HepG2 (cell line): Measurements from ENCODE around the gene TRAPPC12. TPM values are rescaled to one million over a fixed set of nuclear protein-coding genes. Genes with fewer than 3 reads are reported as not detected.

Experiments used
- ATAC-seq: fragments of 200-7000 bp; cut with Tn5 transposase; 3 replicates; pipeline ENCODE4 v1.9.1; 2020; ENCODE audit warnings: mild to moderate bottlenecking, moderate library complexity
- BruUV-seq: library from RNA; stranded (reverse); fragments of 400-500 nt; replicated peaks from 2 replicates; lab custom pipeline; 2021; lab: Mats Ljungman, UMichigan
- CTCF ChIA-PET: fragments of 300-600 bp; formaldehyde crosslinking; extraction: SDS; loops from one replicate; lab custom pipeline; 2021; ENCODE audit warnings: low total read pairs, inconsistent platforms, low intra/inter-chr PET ratio; lab: Yijun Ruan, JAX
- POLR2A ChIA-PET: fragments of 350-600 bp; sonication (Branson Sonifier 250); formaldehyde crosslinking; loops from one replicate; lab custom pipeline; 2020; ENCODE audit warnings: antibody characterized with exemption, inconsistent platforms; lab: Yijun Ruan, JAX
- DNase-seq: peaks from one replicate; pipeline ENCODE4 v3.0.0-alpha.2; 2015; ENCODE audit warnings: low spot score
- FAIRE-seq: peaks from 3 replicates; lab custom pipeline; 2011; peaks lifted over from hg19 to GRCh38; lab: Jason Lieb, UNC
- H2AFZ ChIP-seq: one replicate; pipeline ENCODE4 v1.6.1; 2011; ENCODE audit warnings: low read length, inconsistent platforms
- H3K27ac ChIP-seq: fragments of 300-600 bp; 3 replicates; pipeline ENCODE4 v1.8.0; 2011; ENCODE audit warnings: mixed run types, mild to moderate bottlenecking, mixed read lengths, low read length, inconsistent platforms; ENCODE audit not compliant: insufficient read depth; ENCODE audit errors: extremely low read length
- H3K27me3 ChIP-seq, 2 experiments: fragments of 200-600 bp in 1 of 2; 2 replicates in 1 of 2; 3 replicates in 1 of 2; pipeline versions ENCODE4 v1.6.0 to v1.8.0; 2011; ENCODE audit warnings: low read length in 2 of 2, mild to moderate bottlenecking in 2 of 2, moderate library complexity in 2 of 2, inconsistent platforms in 1 of 2; ENCODE audit not compliant: insufficient read depth in 2 of 2, control insufficient read depth in 1 of 2
- H3K36me3 ChIP-seq, 2 experiments: fragments of 200-600 bp in 1 of 2; replicated peaks in 1 of 2; 2 replicates in 1 of 2; 3 replicates in 1 of 2; pipeline versions ENCODE4 v1.5.1 to v1.8.0; 2011; ENCODE audit warnings: low read length in 2 of 2, inconsistent platforms in 1 of 2; ENCODE audit not compliant: insufficient read depth in 2 of 2, control insufficient read depth in 1 of 2
- H3K4me1 ChIP-seq: 2 replicates; pipeline ENCODE4 v1.5.1; 2012; ENCODE audit warnings: low read length, inconsistent platforms; ENCODE audit not compliant: insufficient read depth
- H3K4me2 ChIP-seq: 2 replicates; pipeline ENCODE4 v1.6.0; 2011; ENCODE audit warnings: low read depth, low read length, inconsistent platforms
- H3K4me3 ChIP-seq, 3 experiments: fragments of 200-600 bp in 1 of 3; sonication (generic), shearing (Covaris generic) in 1 of 3; replicated peaks in 1 of 3; 2 replicates each; pipeline ENCODE4 v1.5.1; 2011 to 2016; ENCODE audit warnings: low read length in 3 of 3, inconsistent platforms in 2 of 3, low read depth in 2 of 3, mild to moderate bottlenecking in 2 of 3, control low read depth in 1 of 3, mixed read lengths in 1 of 3; ENCODE audit not compliant: insufficient read depth in 1 of 3
- H3K79me2 ChIP-seq: one replicate; pipeline ENCODE4 v1.6.1; 2011; ENCODE audit warnings: low read length, inconsistent platforms; ENCODE audit not compliant: insufficient read depth
- H3K9ac ChIP-seq: 2 replicates; pipeline ENCODE4 v1.6.0; 2011; ENCODE audit warnings: mild to moderate bottlenecking, low read depth, low read length, inconsistent platforms; ENCODE audit not compliant: insufficient read depth
- H3K9me3 ChIP-seq: 2 replicates; pipeline ENCODE4 v1.5.1; 2012; ENCODE audit warnings: mild to moderate bottlenecking, low read length
- H4K20me1 ChIP-seq: 2 replicates; pipeline ENCODE4 v1.6.0; 2011; ENCODE audit warnings: inconsistent platforms, mild to moderate bottlenecking, low read length, moderate library complexity; ENCODE audit not compliant: insufficient read depth
- ATF5 ChIP-seq: sonication (generic); formaldehyde crosslinking; IDR thresholded peaks from 2 replicates; pipeline ENCODE4 v1.4.0; 2020; ENCODE audit warnings: mild to moderate bottlenecking, low read depth, missing genetic modification reagents
- ATM ChIP-seq: fragments of 450-650 bp; IDR thresholded peaks from 2 replicates; pipeline ENCODE4 v1.7.1; 2017; ENCODE audit warnings: mild to moderate bottlenecking, borderline replicate concordance
- GTF2F1 ChIP-seq: fragments of 150-350 bp; IDR thresholded peaks from 2 replicates; pipeline ENCODE4 v1.6.1; 2014; ENCODE audit warnings: low read length
- MBNL3 ChIP-seq: fragments of 250-450 bp; sonication (Bioruptor Pico); conservative IDR thresholded peaks from 2 replicates; pipeline ENCODE4 v1.8.0; 2022; ENCODE audit warnings: mild to moderate bottlenecking, inconsistent platforms
- SMAD1 ChIP-seq: sonication (generic); formaldehyde crosslinking; IDR thresholded peaks from 2 replicates; pipeline ENCODE4 v1.4.0; 2020; ENCODE audit warnings: missing genetic modification reagents, low read depth, mild to moderate bottlenecking, borderline replicate concordance
- SNAI1 ChIP-seq: sonication (generic); formaldehyde crosslinking; IDR thresholded peaks from 2 replicates; pipeline ENCODE4 v1.5.0; 2020; ENCODE audit warnings: mild to moderate bottlenecking, missing genetic modification reagents, borderline replicate concordance
- SP2 ChIP-seq: sonication (generic); formaldehyde crosslinking; IDR thresholded peaks from 2 replicates; pipeline ENCODE4 v1.5.1; 2020; ENCODE audit warnings: mild to moderate bottlenecking, missing genetic modification reagents
- ZNF180 ChIP-seq: sonication (generic); formaldehyde crosslinking; IDR thresholded peaks from 2 replicates; pipeline ENCODE4 v1.4.0; 2020; ENCODE audit warnings: low read depth, missing genetic modification reagents, borderline replicate concordance
- ZNF224 ChIP-seq: sonication (generic); formaldehyde crosslinking; IDR thresholded peaks from 2 replicates; pipeline ENCODE4 v1.5.0; 2020; ENCODE audit warnings: mild to moderate bottlenecking, missing genetic modification reagents
- ZNF276 ChIP-seq: sonication (generic); formaldehyde crosslinking; IDR thresholded peaks from 2 replicates; pipeline ENCODE4 v1.4.0; 2020; ENCODE audit warnings: mild to moderate bottlenecking, low read depth, missing genetic modification reagents
- ZNF784 ChIP-seq: sonication (generic); formaldehyde crosslinking; IDR thresholded peaks from 2 replicates; pipeline ENCODE4 v1.5.1; 2020; ENCODE audit warnings: missing genetic modification reagents, mild to moderate bottlenecking, borderline replicate concordance
- WGBS: methylation state at CpG from one replicate; pipeline ENCODE4 v1.1.6; 2017; ENCODE audit warnings: low lambda C conversion rate; 5-methylcytosine and 5-hydroxymethylcytosine counted together
- in situ Hi-C: cut with HindIII; loops from 2 replicates; pipeline ENCODE4 v1.10.0; 2017; ENCODE audit warnings: low pct_unique_long_range_greater_than_20kb; ENCODE audit not compliant: extremely low pct_ligation_motif_present
- intact Hi-C: fragments of 100-400 bp; cut with micrococcal nuclease; formaldehyde crosslinking; loops from one replicate; pipeline ENCODE4 v1.10.0; 2022; ENCODE audit not compliant: unreplicated experiment
- polyA plus RNA-seq, 8 experiments: library from polyadenylated mRNA; depleted of rRNA in 3 of 8; stranded (reverse) in 7 of 8; unstranded in 1 of 8; fragments of >200 nt; fragmentation: Illumina TruSeq in 4 of 8; extraction: Trizol in 4 of 8; gene quantifications; 2 replicates each; pipeline versions ENCODE4 v1.2.1 to v1.2.3, GENCODE V29; 2011 to 2016; ENCODE audit warnings: low read depth in 4 of 8, missing spikeins in 1 of 8, mixed read lengths in 1 of 8; ENCODE audit not compliant: insufficient read depth in 1 of 8
- total RNA-seq, 5 experiments: library from RNA; depleted of rRNA; stranded (reverse); fragments of >200 nt; fragmentation: Illumina TruSeq; extraction: Trizol; gene quantifications; 2 replicates each; pipeline ENCODE4 v1.2.3, GENCODE V29; 2016; ENCODE audit warnings: low read depth in 1 of 5

Gene TRAPPC12
- total and polyA plus RNA-seq, 2 of the 13 experiments (the other 11 are each of a cell fraction or from before 2014, with no cell fraction given): 46.4 to 97.7 TPM

GRCh38 chr2:3467654-3468053, 88.2 kb downstream of the TRAPPC12 start:
- no peak overlapping the region for H3K27ac ChIP-seq
- no TSS peak for BruUV-seq
- H3K36me3 ChIP-seq: peaks cover 13 to 29% of the 10 kb centered on the region in 2 experiments; a peak in 4 of 5 replicates
- in situ Hi-C loops: no loop called here
- no peak overlapping the region for H3K9ac ChIP-seq
- H3K27me3 ChIP-seq: no peaks in the 10 kb centered on the region
- H2AFZ ChIP-seq: no peak overlapping the region
- H3K9me3 ChIP-seq: no peaks in the 10 kb centered on the region
- 97% methylated on average over 15 of the region's 15 CpGs for WGBS
- intact Hi-C loops: loop anchor here (2.0 to 5.0 kb wide), 2 partner anchors 25 to 90 kb away; partner anchors contain the start of genes EIPR1 and TRAPPC12
- ATAC-seq (no peak), DNase-seq (no peak), FAIRE-seq (no peak)
- ChIA-PET POLR2A (interaction anchor here (2.6 to 4.1 kb wide), 2 partner anchors 12 to 26 kb away, joined by 25 to 35 read pairs; no protein-coding TSS in a partner anchor), CTCF (no interaction called here)
- H3K4me3 ChIP-seq: no peak overlapping the region
- H3K4me2 ChIP-seq: no peak overlapping the region
- H4K20me1 ChIP-seq: no peaks in the 10 kb centered on the region
- peaks cover 51% of the 10 kb centered on the region for H3K4me1 ChIP-seq
- no peak for TF ChIP-seq ZNF276 (CRISPR knock-in tag)
- no peak for TF ChIP-seq SMAD1 (CRISPR knock-in tag)
- no peak for TF ChIP-seq SP2 (CRISPR knock-in tag)
- TF ChIP-seq ATM: no peak
- TF ChIP-seq SNAI1 (CRISPR knock-in tag): no peak
- TF ChIP-seq ZNF224 (CRISPR knock-in tag): no peak
- TF ChIP-seq ZNF180 (CRISPR knock-in tag): no peak
- no peak for TF ChIP-seq ZNF784 (CRISPR knock-in tag)
- no peak for TF ChIP-seq GTF2F1
- no peak for TF ChIP-seq ATF5 (CRISPR knock-in tag)
- TF ChIP-seq MBNL3 (CRISPR knock-in tag): no peak
- H3K79me2 ChIP-seq: no peaks in the 10 kb centered on the region
